ENCODE results near the gene LTBP2. TPM values are rescaled to one million over a fixed set of nuclear protein-coding genes. Genes with fewer than 3 reads are reported as not detected.

Gene LTBP2
- total and polyA plus RNA-seq, 2 experiments from 2014 or later, result 73.5 to 456 TPM

- H4K20me1 ChIP-seq (ENCODE audit: insufficient read depth), result no peaks in the 10 kb centered on the region
- peaks cover 14% of the 10 kb centered on the region for H3K4me1 ChIP-seq (ENCODE audit: insufficient read depth)
- in situ Hi-C loops (cut with MboI), result no loop called here
- H3F3A ChIP-seq (ENCODE audit: insufficient read depth), result peaks cover 7% of the 10 kb centered on the region
- TF ChIP-seq EZH2phosphoT487 (IDR thresholded peaks at IDR 0.05; ENCODE audit: insufficient read depth, low read depth) (no peak), EZH2 (IDR thresholded peaks at IDR 0.05; ENCODE audit: insufficient read depth, poor library complexity, severe bottlenecking) (no peak)
- H3K27me3 ChIP-seq (replicated peaks; ENCODE audit: insufficient read depth), result no peaks in the 10 kb centered on the region
- H3K27ac ChIP-seq, result no peak overlapping the region
- H2AFZ ChIP-seq, result no peak overlapping the region
- H3K36me3 ChIP-seq (ENCODE audit: low read depth), result peaks cover 26% of the 10 kb centered on the region; the same call in 1 of the 2 replicates
- H3K9me3 ChIP-seq (ENCODE audit: low read depth), result no peaks in the 10 kb centered on the region
- no peak for DNase-seq
- no peak overlapping the region for H3K4me2 ChIP-seq (ENCODE audit: unreplicated experiment)
- WGBS, 2 experiments (ENCODE audit: low coverage in 1 of 2, low lambda C conversion rate in 2 of 2, missing lambda C conversion rate in 2 of 2), result 92 to 96% methylated on average over 13 of the region's 13 CpGs
- no peaks in the 10 kb centered on the region for H3K9me2 ChIP-seq (ENCODE audit: insufficient read depth)
- no peaks in the 10 kb centered on the region for H3K79me2 ChIP-seq (ENCODE audit: insufficient read depth)
- no peak overlapping the region for H3K9ac ChIP-seq
- no peak overlapping the region for H3K4me3 ChIP-seq
Measured at GRCh38 chr14:74506411-74506851, 105.6 kb downstream of the LTBP2 start.

- in situ Hi-C loops (cut with MboI), result no loop called here
- TF ChIP-seq EZH2phosphoT487 (IDR thresholded peaks at IDR 0.05; ENCODE audit: insufficient read depth, low read depth), result no peak
- no peak for TF ChIP-seq EZH2 (IDR thresholded peaks at IDR 0.05; ENCODE audit: insufficient read depth, poor library complexity, severe bottlenecking)
- Histone ChIP-seq H2AFZ (no peak overlapping the region), H4K20me1 (ENCODE audit: insufficient read depth) (no peaks in the 10 kb centered on the region), H3K79me2 (ENCODE audit: insufficient read depth) (no peaks in the 10 kb centered on the region), H3K36me3 (ENCODE audit: low read depth) (peaks cover 28% of the 10 kb centered on the region; the same call in 1 of the 2 replicates), H3K4me2 (ENCODE audit: unreplicated experiment) (no peak overlapping the region), H3K27me3 (replicated peaks; ENCODE audit: insufficient read depth) (no peaks in the 10 kb centered on the region), H3K9me2 (ENCODE audit: insufficient read depth) (no peaks in the 10 kb centered on the region), H3K4me1 (ENCODE audit: insufficient read depth) (peaks cover 8% of the 10 kb centered on the region), H3K4me3 (no peak overlapping the region), H3K9me3 (ENCODE audit: low read depth) (no peaks in the 10 kb centered on the region), H3K27ac (no peak overlapping the region), H3F3A (ENCODE audit: insufficient read depth) (peaks cover 5% of the 10 kb centered on the region), H3K9ac (no peak overlapping the region)
- DNase-seq, result no peak
- 91 to 94% methylated on average over 17 of the region's 17 CpGs for WGBS, 2 experiments (ENCODE audit: low coverage in 1 of 2, low lambda C conversion rate in 2 of 2, missing lambda C conversion rate in 2 of 2)
Measured at GRCh38 chr14:74505831-74506230, 106.2 kb downstream of the LTBP2 start.

- H3F3A ChIP-seq (ENCODE audit: insufficient read depth), result peaks cover 5% of the 10 kb centered on the region
- H3K9me2 ChIP-seq (ENCODE audit: insufficient read depth), result no peaks in the 10 kb centered on the region
- no peak overlapping the region for H3K9ac ChIP-seq
- H3K4me2 ChIP-seq (ENCODE audit: unreplicated experiment), result no peak overlapping the region
- DNase-seq, result no peak
- peaks cover 32% of the 10 kb centered on the region; the same call in 1 of the 2 replicates for H3K36me3 ChIP-seq (ENCODE audit: low read depth)
- H3K9me3 ChIP-seq (ENCODE audit: low read depth), result no peaks in the 10 kb centered on the region
- no peak for TF ChIP-seq EZH2 (IDR thresholded peaks at IDR 0.05; ENCODE audit: insufficient read depth, poor library complexity, severe bottlenecking)
- no peak for TF ChIP-seq EZH2phosphoT487 (IDR thresholded peaks at IDR 0.05; ENCODE audit: insufficient read depth, low read depth)
- in situ Hi-C loops (cut with MboI), result no loop called here
- WGBS, 2 experiments (ENCODE audit: low coverage in 1 of 2, low lambda C conversion rate in 2 of 2, missing lambda C conversion rate in 2 of 2), result 86 to 89% methylated on average over 19 to 20 of the region's 20 CpGs
- no peaks in the 10 kb centered on the region for H4K20me1 ChIP-seq (ENCODE audit: insufficient read depth)
- no peaks in the 10 kb centered on the region for H3K27me3 ChIP-seq (replicated peaks; ENCODE audit: insufficient read depth)
- H2AFZ ChIP-seq, result no peak overlapping the region
- H3K4me3 ChIP-seq, result no peak overlapping the region
- H3K79me2 ChIP-seq (ENCODE audit: insufficient read depth), result no peaks in the 10 kb centered on the region
- H3K4me1 ChIP-seq (ENCODE audit: insufficient read depth), result peaks cover under 1% of the 10 kb centered on the region
- H3K27ac ChIP-seq, result no peak overlapping the region
Measured at GRCh38 chr14:74504874-74505720, 106.9 kb downstream of the LTBP2 start.

GRCh38 chr14:74504412-74504811, 107.6 kb downstream of the LTBP2 start:
- Histone ChIP-seq H3K36me3 (ENCODE audit: low read depth) (peaks cover 32% of the 10 kb centered on the region), H3K9me2 (ENCODE audit: insufficient read depth) (no peaks in the 10 kb centered on the region), H3K27me3 (replicated peaks; ENCODE audit: insufficient read depth) (no peaks in the 10 kb centered on the region), H3K79me2 (ENCODE audit: insufficient read depth) (no peaks in the 10 kb centered on the region), H3K27ac (no peak overlapping the region), H2AFZ (no peak overlapping the region), H3F3A (ENCODE audit: insufficient read depth) (peaks cover 12% of the 10 kb centered on the region), H3K4me2 (ENCODE audit: unreplicated experiment) (no peak overlapping the region), H3K4me1 (ENCODE audit: insufficient read depth) (no peaks in the 10 kb centered on the region), H3K9ac (no peak overlapping the region), H3K9me3 (ENCODE audit: low read depth) (no peaks in the 10 kb centered on the region), H4K20me1 (ENCODE audit: insufficient read depth) (no peaks in the 10 kb centered on the region), H3K4me3 (no peak overlapping the region)
- DNase-seq, result no peak
- WGBS, 2 experiments (ENCODE audit: low coverage in 1 of 2, low lambda C conversion rate in 2 of 2, missing lambda C conversion rate in 2 of 2), result 90 to 92% methylated on average over 4 of the region's 4 CpGs
- TF ChIP-seq EZH2phosphoT487 (IDR thresholded peaks at IDR 0.05; ENCODE audit: insufficient read depth, low read depth), result no peak
- no peak for TF ChIP-seq EZH2 (IDR thresholded peaks at IDR 0.05; ENCODE audit: insufficient read depth, poor library complexity, severe bottlenecking)
- in situ Hi-C loops (cut with MboI), result no loop called here
